Activated T-helper 17 cell treated with anti-CD3 and anti-CD28 coated beads, Interleukin-2, amount 50 U/mL, for 72 hours (primary cell): Measurements from ENCODE around the gene FBXW11. TPM values are rescaled to one million over a fixed set of nuclear protein-coding genes. Genes with fewer than 3 reads are reported as not detected.
"Not testable (repeated sequence)": the region's sequence is repeated elsewhere in the genome, so short reads cannot be mapped to it uniquely, and the experiment has no call there.

Experiments used
- ATAC-seq: fragments of 150-1000 bp; cut with Tn5 transposase; replicated peaks from 2 replicates; pipeline ENCODE4 v1.10.0; 2021; ENCODE audit warnings: mild to moderate bottlenecking, moderate library complexity
- H3K27ac Mint-ChIP-seq: one replicate; pipeline ENCODE4 v1.8.0; 2022; ENCODE audit warnings: mixed read lengths
- H3K27me3 Mint-ChIP-seq: one replicate; pipeline ENCODE4 v1.8.0; 2022; ENCODE audit warnings: mixed read lengths
- H3K36me3 Mint-ChIP-seq: one replicate; pipeline ENCODE4 v1.8.0; 2022; ENCODE audit warnings: low read depth, mild to moderate bottlenecking, mixed read lengths
- H3K4me1 Mint-ChIP-seq: one replicate; pipeline ENCODE4 v1.8.0; 2022; ENCODE audit warnings: mixed read lengths
- H3K4me3 Mint-ChIP-seq: one replicate; pipeline ENCODE4 v1.8.0; 2022; ENCODE audit warnings: mild to moderate bottlenecking, mixed read lengths
- H3K9me3 Mint-ChIP-seq: one replicate; pipeline ENCODE4 v1.8.0; 2022; ENCODE audit warnings: mixed read lengths
- total RNA-seq, 2 donors: library from RNA; stranded (reverse); gene quantifications; one replicate each; pipeline ENCODE4 v1.2.3, GENCODE V29; 2022

The FBXW11 gene
- total RNA-seq, 2 donors from 2014 or later: 48.1 to 51.4 TPM

GRCh38 chr5:171891150-171891549, 115.3 kb downstream of the FBXW11 start:
- Mint-ChIP-seq H3K4me1 (no peaks in the 10 kb centered on the region), H3K27me3 (no peaks in the 10 kb centered on the region), H3K9me3 (no peaks in the 10 kb centered on the region), H3K27ac (no peak overlapping the region), H3K4me3 (no peak overlapping the region), H3K36me3 (peaks cover 87% of the 10 kb centered on the region)
- no peak for ATAC-seq

DNA sequence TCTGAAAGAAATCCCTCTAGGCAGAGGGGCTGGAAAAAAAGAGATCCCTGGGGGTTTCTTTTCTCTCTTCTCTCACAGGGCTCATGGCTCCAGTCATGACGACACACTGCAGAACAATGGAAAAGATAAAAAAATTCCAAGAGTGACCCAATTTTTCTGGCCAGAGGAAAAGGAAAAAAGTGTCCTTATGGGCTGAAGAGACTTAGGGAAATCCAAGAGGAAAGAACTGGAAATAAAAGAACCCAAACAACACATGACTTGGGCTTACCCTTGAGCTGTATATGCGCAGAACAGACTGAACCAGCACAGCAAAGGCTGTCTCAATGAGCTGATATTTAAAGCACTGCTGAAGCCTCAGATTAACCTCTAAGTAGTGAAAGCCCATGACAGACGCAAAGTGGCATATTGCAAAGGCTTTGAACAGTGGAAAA, 118.4 kb downstream of the FBXW11 start:
- no peak for ATAC-seq
- Mint-ChIP-seq H3K4me1 (peaks cover 7% of the 10 kb centered on the region), H3K36me3 (peaks cover 91% of the 10 kb centered on the region)

GRCh38 chr5:171886037-171886436, 120.4 kb downstream of the FBXW11 start:
- Mint-ChIP-seq H3K36me3 (peaks cover 84% of the 10 kb centered on the region), H3K4me1 (peaks cover 18% of the 10 kb centered on the region)

More for the DNA sequence above, 118.4 kb downstream of the FBXW11 start:
- Mint-ChIP-seq H3K9me3 (no peaks in the 10 kb centered on the region), H3K4me3 (no peak overlapping the region), H3K27ac (no peak overlapping the region), H3K27me3 (no peaks in the 10 kb centered on the region)

GRCh38 chr5:171882118-171882517, 124.3 kb downstream of the FBXW11 start:
- peak overlapping the region; percentile 13 for H3K27ac Mint-ChIP-seq
- H3K4me1 Mint-ChIP-seq: peaks cover 21% of the 10 kb centered on the region
- H3K9me3 Mint-ChIP-seq: no peaks in the 10 kb centered on the region
- peaks cover 81% of the 10 kb centered on the region for H3K36me3 Mint-ChIP-seq
- no peaks in the 10 kb centered on the region for H3K27me3 Mint-ChIP-seq
- H3K4me3 Mint-ChIP-seq: peak overlapping the region; percentile 28
- peak; percentile 95 for ATAC-seq

More at GRCh38 chr5:171886037-171886436, 120.4 kb downstream of the FBXW11 start:
- H3K9me3 Mint-ChIP-seq, ATAC-seq, H3K27ac Mint-ChIP-seq, H3K4me3 Mint-ChIP-seq, H3K27me3 Mint-ChIP-seq: not testable (repeated sequence)

DNA sequence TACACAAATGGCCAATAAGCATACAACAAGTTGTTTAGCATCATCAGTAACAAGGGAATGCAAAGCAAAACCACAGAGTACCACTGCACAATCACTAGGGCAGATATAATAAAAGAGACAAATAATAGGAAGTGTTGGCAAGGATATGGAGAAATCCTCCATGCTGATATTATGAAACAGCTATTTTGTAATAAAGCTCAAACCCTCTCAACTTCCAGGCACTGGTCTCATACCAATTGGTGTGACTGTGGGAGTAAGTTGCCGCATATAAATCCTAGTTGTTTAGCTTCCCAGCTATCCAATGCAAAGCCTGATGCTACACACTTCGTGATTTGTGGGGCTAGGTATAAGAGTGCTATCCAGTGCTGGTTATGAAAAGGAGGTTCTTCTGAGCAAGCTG, 132.2 kb downstream of the FBXW11 start:
- no peak overlapping the region for H3K27ac Mint-ChIP-seq
- H3K4me3 Mint-ChIP-seq: no peak overlapping the region
- H3K36me3 Mint-ChIP-seq: peaks cover 99% of the 10 kb centered on the region
- no peaks in the 10 kb centered on the region for H3K27me3 Mint-ChIP-seq
- H3K9me3 Mint-ChIP-seq: no peaks in the 10 kb centered on the region
- H3K4me1 Mint-ChIP-seq: peaks cover 3% of the 10 kb centered on the region
- no peak for ATAC-seq

- H3K4me1 Mint-ChIP-seq: peaks cover 3% of the 10 kb centered on the region
- ATAC-seq: no peak
- peaks cover 99% of the 10 kb centered on the region for H3K36me3 Mint-ChIP-seq
Observed at GRCh38 chr5:171872666-171873065, 133.8 kb downstream of the FBXW11 start.

GRCh38 chr5:171871711-171872110, 134.7 kb downstream of the FBXW11 start:
- no peak for ATAC-seq
- no peak overlapping the region for H3K4me3 Mint-ChIP-seq
- H3K36me3 Mint-ChIP-seq: peaks cover 99% of the 10 kb centered on the region
- H3K4me1 Mint-ChIP-seq: no peaks in the 10 kb centered on the region
- no peaks in the 10 kb centered on the region for H3K9me3 Mint-ChIP-seq
- no peaks in the 10 kb centered on the region for H3K27me3 Mint-ChIP-seq
- H3K27ac Mint-ChIP-seq: no peak overlapping the region

More at GRCh38 chr5:171872666-171873065, 133.8 kb downstream of the FBXW11 start:
- Mint-ChIP-seq H3K27me3 (no peaks in the 10 kb centered on the region), H3K27ac (no peak overlapping the region), H3K9me3 (no peaks in the 10 kb centered on the region), H3K4me3 (no peak overlapping the region)

DNA sequence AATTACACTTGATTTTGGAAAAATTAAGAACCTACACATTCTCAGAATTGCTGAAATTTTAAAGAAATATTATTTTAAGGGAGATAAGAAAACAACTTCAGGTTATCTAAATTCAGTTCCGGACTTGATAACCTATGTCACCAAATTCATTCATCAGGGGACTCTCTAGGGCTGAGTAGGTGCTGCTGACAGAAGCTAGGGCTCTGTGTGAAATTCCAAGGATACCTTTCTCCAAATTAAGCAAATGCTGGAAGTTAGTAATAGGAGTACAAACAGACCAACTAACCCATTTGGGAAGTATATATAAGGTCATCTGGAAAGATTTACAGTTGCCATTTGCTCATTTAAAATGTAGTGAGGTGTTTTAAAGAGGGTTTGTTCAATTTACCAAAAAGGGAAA, 136.5 kb downstream of the FBXW11 start:
- Mint-ChIP-seq H3K36me3 (peaks cover 99% of the 10 kb centered on the region), H3K27me3 (no peaks in the 10 kb centered on the region), H3K9me3 (no peaks in the 10 kb centered on the region), H3K4me1 (no peaks in the 10 kb centered on the region), H3K27ac (no peak overlapping the region), H3K4me3 (no peak overlapping the region)
- ATAC-seq: no peak

- Mint-ChIP-seq H3K9me3 (no peaks in the 10 kb centered on the region), H3K4me3 (no peak overlapping the region), H3K4me1 (no peaks in the 10 kb centered on the region), H3K27ac (no peak overlapping the region), H3K27me3 (no peaks in the 10 kb centered on the region), H3K36me3 (peaks cover 100% of the 10 kb centered on the region)
- ATAC-seq: no peak
Observed at GRCh38 chr5:171868236-171868635, 138.2 kb downstream of the FBXW11 start.

- no peaks in the 10 kb centered on the region for H3K27me3 Mint-ChIP-seq
- H3K27ac Mint-ChIP-seq: no peak overlapping the region
- no peak for ATAC-seq
Observed at GRCh38 chr5:171867786-171868185, 138.7 kb downstream of the FBXW11 start.

GRCh38 chr5:171865471-171865870, 141.0 kb downstream of the FBXW11 start:
- Mint-ChIP-seq H3K4me3 (no peak overlapping the region), H3K27me3 (no peaks in the 10 kb centered on the region), H3K9me3 (no peaks in the 10 kb centered on the region), H3K36me3 (peaks cover 92% of the 10 kb centered on the region), H3K4me1 (no peaks in the 10 kb centered on the region), H3K27ac (no peak overlapping the region)
- ATAC-seq: no peak

More at GRCh38 chr5:171867786-171868185, 138.7 kb downstream of the FBXW11 start:
- Mint-ChIP-seq H3K36me3 (peaks cover 100% of the 10 kb centered on the region), H3K4me3 (no peak overlapping the region), H3K9me3 (no peaks in the 10 kb centered on the region), H3K4me1 (no peaks in the 10 kb centered on the region)

DNA sequence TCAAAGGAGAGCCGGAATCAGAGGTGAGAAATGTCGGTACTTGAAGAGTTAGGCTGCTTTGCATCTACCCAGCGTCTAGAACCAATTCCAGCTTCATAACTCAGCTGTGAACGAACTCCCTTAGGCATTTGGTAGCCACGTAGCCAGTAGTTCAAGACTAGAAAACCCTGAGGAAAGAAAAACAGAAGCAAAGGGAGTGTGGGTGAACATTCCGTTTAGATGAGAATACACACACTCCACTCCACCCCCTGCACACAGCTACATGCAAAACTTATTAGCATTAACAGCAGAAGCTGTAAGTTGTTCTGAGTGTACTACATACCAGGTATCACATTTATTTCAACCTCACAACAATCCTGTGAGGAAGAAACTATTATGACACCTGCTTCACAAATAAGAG, 142.5 kb downstream of the FBXW11 start:
- ATAC-seq: no peak
- H3K4me1 Mint-ChIP-seq: no peaks in the 10 kb centered on the region
- H3K27me3 Mint-ChIP-seq: no peaks in the 10 kb centered on the region
- no peak overlapping the region for H3K4me3 Mint-ChIP-seq
- peaks cover 82% of the 10 kb centered on the region for H3K36me3 Mint-ChIP-seq
- H3K27ac Mint-ChIP-seq: no peak overlapping the region
- H3K9me3 Mint-ChIP-seq: no peaks in the 10 kb centered on the region

DNA sequence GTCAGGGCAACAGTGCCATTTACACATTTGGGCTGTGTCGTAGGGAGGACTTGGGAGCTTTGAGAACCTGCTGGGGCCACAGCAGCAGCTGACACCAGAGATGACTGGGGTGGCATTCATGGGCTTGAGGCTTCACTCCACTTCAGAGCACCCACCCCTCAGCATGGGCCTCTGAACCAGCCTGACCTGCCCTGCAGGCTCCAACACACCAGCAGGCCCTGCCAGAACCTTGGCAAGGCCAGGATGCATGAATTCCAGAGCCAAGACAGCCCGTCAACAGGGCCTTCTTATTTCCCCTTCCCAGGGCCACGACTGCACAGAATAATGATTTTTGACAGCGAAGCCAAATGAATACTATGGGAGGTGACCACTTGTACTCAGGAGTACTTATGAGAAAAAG, 143.8 kb downstream of the FBXW11 start:
- Mint-ChIP-seq H3K4me1 (peaks cover 8% of the 10 kb centered on the region), H3K9me3 (no peaks in the 10 kb centered on the region), H3K27me3 (no peaks in the 10 kb centered on the region), H3K36me3 (peaks cover 74% of the 10 kb centered on the region), H3K4me3 (no peak overlapping the region), H3K27ac (no peak overlapping the region)
- no peak for ATAC-seq

- Mint-ChIP-seq H3K36me3 (peaks cover 62% of the 10 kb centered on the region), H3K27me3 (no peaks in the 10 kb centered on the region), H3K9me3 (no peaks in the 10 kb centered on the region), H3K4me3 (no peak overlapping the region), H3K4me1 (peaks cover 8% of the 10 kb centered on the region), H3K27ac (no peak overlapping the region)
- no peak for ATAC-seq
Observed at GRCh38 chr5:171861381-171861780, 145.1 kb downstream of the FBXW11 start.

DNA sequence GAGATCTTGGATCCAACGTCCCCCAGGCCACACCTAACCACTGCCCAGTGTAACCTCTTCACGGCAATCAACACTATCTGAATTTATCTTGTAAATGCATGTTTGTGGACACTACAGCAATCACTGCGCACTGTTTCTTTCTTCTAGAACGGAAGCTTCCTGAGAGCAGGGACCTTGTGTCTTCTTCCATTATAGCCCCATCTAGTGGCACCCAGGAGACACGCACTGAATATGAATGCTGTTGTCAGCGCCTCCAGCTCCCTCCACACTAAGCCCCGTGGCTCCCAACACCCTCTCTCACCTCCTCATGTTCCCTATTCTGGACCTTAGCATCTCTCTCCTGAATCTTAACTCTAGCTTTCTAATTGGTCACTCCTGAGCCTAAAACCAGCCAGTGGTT, 148.1 kb downstream of the FBXW11 start:
- no peaks in the 10 kb centered on the region for H3K27me3 Mint-ChIP-seq
- peak overlapping the region; percentile 34 for H3K27ac Mint-ChIP-seq
- no peak overlapping the region for H3K4me3 Mint-ChIP-seq
- peaks cover 31% of the 10 kb centered on the region for H3K36me3 Mint-ChIP-seq
- H3K9me3 Mint-ChIP-seq: no peaks in the 10 kb centered on the region
- peak; percentile 32 for ATAC-seq
- peaks cover 8% of the 10 kb centered on the region for H3K4me1 Mint-ChIP-seq

GRCh38 chr5:171857489-171857876, 149.0 kb downstream of the FBXW11 start:
- no peak for ATAC-seq
- Mint-ChIP-seq H3K4me1 (peaks cover 8% of the 10 kb centered on the region), H3K27me3 (no peaks in the 10 kb centered on the region), H3K4me3 (no peak overlapping the region), H3K9me3 (no peaks in the 10 kb centered on the region), H3K27ac (peak overlapping the region; percentile 34), H3K36me3 (peaks cover 23% of the 10 kb centered on the region)
